ENCODE results near the gene CRYM.

The CRYM gene

DNA sequence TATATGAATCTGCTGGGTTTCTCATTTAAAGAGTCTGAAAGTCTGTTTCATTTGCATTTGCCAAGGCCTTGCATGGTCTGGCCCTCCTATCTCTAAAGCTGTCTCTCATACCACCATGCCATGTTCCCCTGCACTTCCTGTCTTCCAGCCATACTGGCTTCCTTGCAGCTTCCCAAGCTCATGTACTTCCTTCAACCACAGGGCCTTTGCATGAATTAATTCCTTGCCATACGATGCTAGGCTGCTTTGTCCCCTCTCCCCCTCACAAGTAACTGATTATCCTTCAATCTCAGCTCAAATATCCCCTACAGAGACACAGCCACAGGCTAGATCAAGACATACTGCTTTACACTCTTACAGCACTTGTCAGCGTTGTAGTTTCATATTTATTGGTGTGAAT lies 5.8 kb downstream of the CRYM start:
- H4K20me1 ChIP-seq, result no peaks in the 10 kb centered on the region
- no peak overlapping the region for H3K27ac ChIP-seq
- no peaks in the 10 kb centered on the region for H3K9me3 ChIP-seq (replicated peaks in 1 of 11)
- no peak overlapping the region for H3K4me3 ChIP-seq
- no peak overlapping the region for H3K9ac ChIP-seq
- TF ChIP-seq Cebpa-rat (IDR thresholded peaks at IDR 0.05), result no peak
- H3K27me3 ChIP-seq, result peaks cover 4 to 11% (median 5%) of the 10 kb centered on the region in 11 experiments
- H3K4me2 ChIP-seq, result no peak overlapping the region
- no peaks in the 10 kb centered on the region for H3K36me3 ChIP-seq
- peaks cover 0 to 22% (median 12%) of the 10 kb centered on the region in 10 experiments; a peak in 10 of 20 replicates for H3K4me1 ChIP-seq

DNA sequence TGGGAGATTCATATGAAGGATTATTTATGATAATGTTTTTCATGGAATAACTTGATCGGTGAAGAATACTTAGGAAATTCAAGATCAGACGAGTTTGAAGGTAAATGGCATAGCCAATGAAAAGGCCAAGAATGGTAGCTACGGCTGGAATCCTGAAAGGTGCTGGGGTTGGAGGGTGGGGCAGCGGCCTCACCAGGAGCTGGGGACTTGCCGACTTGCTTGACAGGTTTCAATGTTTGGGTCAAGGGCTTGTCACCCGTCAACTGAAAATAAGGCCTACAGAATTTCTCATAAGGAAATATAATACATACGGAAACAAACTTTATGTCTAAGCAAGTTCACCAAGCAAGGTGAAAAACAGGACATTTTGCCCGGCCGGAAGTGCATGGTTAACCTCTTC lies 9.9 kb downstream of the CRYM start:
- no peaks in the 10 kb centered on the region for H3K36me3 ChIP-seq
- no peak for TF ChIP-seq Cebpa-rat (IDR thresholded peaks at IDR 0.05)

DNA sequence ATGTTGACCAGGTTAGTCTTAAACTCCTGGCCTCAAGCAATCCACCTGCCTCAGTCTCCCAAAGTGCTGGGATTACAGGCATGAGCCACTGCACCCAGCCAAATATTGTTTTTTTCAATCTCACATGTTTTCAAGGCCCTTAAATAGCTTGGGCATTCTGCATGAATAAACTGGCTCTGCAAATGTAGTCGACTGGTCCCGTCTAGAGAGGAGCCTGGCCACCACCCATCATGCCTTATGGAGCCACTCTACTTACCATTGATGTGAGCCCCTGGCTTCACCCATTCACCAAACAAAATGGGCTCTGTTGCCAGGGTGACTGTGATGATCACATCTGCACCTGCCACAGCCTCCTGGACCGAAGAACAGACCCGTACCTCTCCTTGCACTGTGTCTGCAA lies 10.8 kb downstream of the CRYM start:
- Histone ChIP-seq H3K4me3 (no peak overlapping the region), H3K4me1 (peaks cover 8 to 33% (median 29%) of the 10 kb centered on the region in 10 experiments; a peak in 19 of 20 replicates), H3K9me3 (replicated peaks in 1 of 11) (no peaks in the 10 kb centered on the region), H3K36me3 (no peaks in the 10 kb centered on the region), H3K27ac (no peak overlapping the region), H3K27me3 (no peaks in the 10 kb centered on the region), H3K4me2 (no peak overlapping the region), H4K20me1 (no peaks in the 10 kb centered on the region), H3K9ac (no peak overlapping the region)
- TF ChIP-seq Cebpa-rat (IDR thresholded peaks at IDR 0.05), result no peak

More for the DNA sequence above, 9.9 kb downstream of the CRYM start:
- peaks cover 7 to 29% (median 26%) of the 10 kb centered on the region in 10 experiments; a peak in 19 of 20 replicates for H3K4me1 ChIP-seq
- no peaks in the 10 kb centered on the region for H3K27me3 ChIP-seq
- H3K4me2 ChIP-seq, result no peak overlapping the region
- H3K4me3 ChIP-seq, result no peak overlapping the region
- no peaks in the 10 kb centered on the region for H4K20me1 ChIP-seq
- no peak overlapping the region for H3K27ac ChIP-seq
- H3K9me3 ChIP-seq (replicated peaks in 1 of 11), result no peaks in the 10 kb centered on the region
- H3K9ac ChIP-seq, result no peak overlapping the region

DNA sequence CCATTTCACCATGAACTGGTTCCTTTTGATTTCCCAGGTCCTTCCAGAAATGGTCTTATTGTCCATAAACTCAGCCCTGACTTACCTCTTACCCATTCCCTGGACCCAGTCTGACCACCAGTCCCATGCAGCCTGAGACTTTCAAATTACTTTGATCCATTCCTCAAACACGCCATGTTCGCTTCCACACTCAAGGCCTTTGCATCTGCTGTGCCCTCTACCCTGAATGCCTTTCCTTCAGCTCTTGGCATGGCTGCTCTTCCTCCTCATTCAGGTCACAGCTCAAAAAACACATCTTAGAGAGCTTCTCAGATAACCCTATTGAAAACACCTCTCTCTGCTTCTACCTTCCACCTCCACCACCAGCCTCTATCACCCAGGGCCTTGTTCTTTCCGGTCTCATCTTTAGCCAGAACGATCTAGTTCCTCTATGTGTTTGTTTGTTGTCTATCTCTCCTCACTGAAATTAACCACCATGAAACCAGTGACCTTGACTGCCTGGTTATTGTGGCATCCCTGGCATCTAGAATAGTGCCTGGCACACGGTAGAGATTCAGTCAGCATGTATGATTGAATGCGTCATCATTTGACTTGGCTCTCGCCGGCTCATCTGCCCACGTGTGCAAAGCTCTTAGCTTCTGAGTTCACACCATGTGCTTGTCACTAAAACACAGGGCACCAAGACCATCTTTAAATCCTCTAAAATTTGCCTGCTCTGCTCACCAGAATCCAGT lies 12.8 kb downstream of the CRYM start:
- no peaks in the 10 kb centered on the region for H3K36me3 ChIP-seq
- no peak overlapping the region for H3K27ac ChIP-seq
- H3K4me2 ChIP-seq, result peak overlapping the region in 8 of 11 experiments; percentile 26 to 81 (median 60); a peak in 14 of 22 replicates
- no peak overlapping the region for H3K4me3 ChIP-seq
- no peaks in the 10 kb centered on the region; a peak in 1 of 22 replicates for H3K9me3 ChIP-seq (replicated peaks in 1 of 11)
- no peak overlapping the region for H3K9ac ChIP-seq
- H3K27me3 ChIP-seq, result no peaks in the 10 kb centered on the region
- H3K4me1 ChIP-seq, result peaks cover 8 to 33% (median 29%) of the 10 kb centered on the region in 10 experiments; a peak in 19 of 20 replicates
- TF ChIP-seq Cebpa-rat (IDR thresholded peaks at IDR 0.05), result no peak
- no peaks in the 10 kb centered on the region for H4K20me1 ChIP-seq

DNA sequence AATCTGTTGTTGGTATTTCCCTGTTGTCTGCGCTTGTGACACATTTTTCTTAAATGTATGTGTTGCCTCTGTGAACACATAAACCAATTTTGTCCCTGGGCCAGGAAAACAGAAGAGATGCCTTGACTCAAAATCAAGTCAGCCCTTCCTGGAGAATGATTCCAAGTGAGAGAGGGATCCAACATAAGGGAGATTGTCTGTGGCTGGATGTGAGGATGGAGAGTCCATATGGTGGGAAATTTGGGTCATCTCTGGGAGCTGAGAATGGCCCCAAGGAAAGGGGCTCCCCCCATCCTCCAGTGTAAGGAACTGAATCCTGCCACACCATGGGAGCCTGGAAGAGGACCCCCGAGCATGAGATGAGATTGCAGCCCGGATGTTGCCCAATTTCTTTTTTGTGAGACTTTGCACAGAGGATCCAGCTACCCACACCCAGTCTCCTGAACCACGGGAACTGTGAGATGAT lies 13.5 kb downstream of the CRYM start:
- Histone ChIP-seq H3K4me2 (peak overlapping the region in 9 of 11 experiments; percentile 50 to 81 (median 60); a peak in 15 of 22 replicates), H3K9ac (no peak overlapping the region), H4K20me1 (no peaks in the 10 kb centered on the region), H3K9me3 (replicated peaks in 1 of 11) (no peaks in the 10 kb centered on the region; a peak in 1 of 22 replicates), H3K27ac (no peak overlapping the region), H3K4me3 (no peak overlapping the region), H3K27me3 (no peaks in the 10 kb centered on the region), H3K4me1 (peaks cover 8 to 33% (median 29%) of the 10 kb centered on the region in 10 experiments; a peak in 19 of 20 replicates), H3K36me3 (no peaks in the 10 kb centered on the region)
- TF ChIP-seq Cebpa-rat (IDR thresholded peaks at IDR 0.05), result no peak

DNA sequence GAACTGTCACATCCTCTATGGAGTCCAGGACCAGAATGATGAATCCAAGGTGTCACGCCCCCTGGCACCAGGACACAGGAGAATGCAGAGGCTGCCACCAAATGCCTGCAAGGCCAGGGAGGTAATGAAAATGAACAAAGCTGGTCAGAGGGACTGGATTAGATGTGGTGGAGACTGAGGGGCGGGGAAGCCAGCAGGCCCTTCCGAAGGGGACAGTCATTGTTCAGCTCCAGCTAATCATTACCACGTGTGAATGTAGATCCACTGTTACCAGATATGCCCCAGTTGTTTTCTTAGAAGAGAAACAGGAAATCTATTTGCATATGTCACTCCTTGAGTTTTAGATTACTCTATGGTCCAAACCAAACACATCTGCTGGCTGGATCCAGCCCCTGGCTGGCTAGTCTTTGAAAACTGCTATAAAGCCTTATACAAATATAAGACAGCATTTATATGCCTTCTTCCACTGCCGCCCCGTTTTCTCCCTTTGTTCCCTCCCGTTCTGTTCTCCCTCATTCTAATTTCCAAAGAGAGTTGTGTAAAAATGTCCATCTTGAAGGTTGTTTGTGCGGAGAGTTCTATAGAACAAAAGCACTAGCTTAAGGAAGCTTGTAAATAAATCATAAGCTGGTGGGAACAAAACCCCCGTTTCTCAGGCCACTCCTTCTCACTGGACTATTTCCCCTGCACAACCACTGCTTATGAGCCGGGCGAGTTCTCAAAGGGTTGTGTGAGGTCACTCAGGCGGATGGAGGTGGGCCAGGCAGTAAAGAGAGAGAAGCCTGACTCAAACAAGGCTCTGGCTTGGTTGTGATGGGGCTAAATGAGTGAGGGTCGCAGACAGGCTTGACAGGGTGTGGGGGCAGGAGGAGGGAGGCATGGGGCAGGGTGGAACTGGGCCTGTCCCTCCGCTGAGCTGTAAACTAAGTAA lies 14.2 kb downstream of the CRYM start:
- Histone ChIP-seq H3K4me1 (peaks cover 8 to 33% (median 29%) of the 10 kb centered on the region in 10 experiments; a peak in 19 of 20 replicates), H4K20me1 (no peaks in the 10 kb centered on the region), H3K4me2 (peak overlapping the region; percentile 15 to 81 (median 57); a peak in 20 of 22 replicates), H3K9ac (no peak overlapping the region), H3K36me3 (no peaks in the 10 kb centered on the region), H3K27me3 (no peaks in the 10 kb centered on the region), H3K9me3 (replicated peaks in 1 of 11) (no peaks in the 10 kb centered on the region; a peak in 1 of 22 replicates), H3K4me3 (no peak overlapping the region), H3K27ac (no peak overlapping the region)
- TF ChIP-seq Cebpa-rat (IDR thresholded peaks at IDR 0.05), result no peak

DNA sequence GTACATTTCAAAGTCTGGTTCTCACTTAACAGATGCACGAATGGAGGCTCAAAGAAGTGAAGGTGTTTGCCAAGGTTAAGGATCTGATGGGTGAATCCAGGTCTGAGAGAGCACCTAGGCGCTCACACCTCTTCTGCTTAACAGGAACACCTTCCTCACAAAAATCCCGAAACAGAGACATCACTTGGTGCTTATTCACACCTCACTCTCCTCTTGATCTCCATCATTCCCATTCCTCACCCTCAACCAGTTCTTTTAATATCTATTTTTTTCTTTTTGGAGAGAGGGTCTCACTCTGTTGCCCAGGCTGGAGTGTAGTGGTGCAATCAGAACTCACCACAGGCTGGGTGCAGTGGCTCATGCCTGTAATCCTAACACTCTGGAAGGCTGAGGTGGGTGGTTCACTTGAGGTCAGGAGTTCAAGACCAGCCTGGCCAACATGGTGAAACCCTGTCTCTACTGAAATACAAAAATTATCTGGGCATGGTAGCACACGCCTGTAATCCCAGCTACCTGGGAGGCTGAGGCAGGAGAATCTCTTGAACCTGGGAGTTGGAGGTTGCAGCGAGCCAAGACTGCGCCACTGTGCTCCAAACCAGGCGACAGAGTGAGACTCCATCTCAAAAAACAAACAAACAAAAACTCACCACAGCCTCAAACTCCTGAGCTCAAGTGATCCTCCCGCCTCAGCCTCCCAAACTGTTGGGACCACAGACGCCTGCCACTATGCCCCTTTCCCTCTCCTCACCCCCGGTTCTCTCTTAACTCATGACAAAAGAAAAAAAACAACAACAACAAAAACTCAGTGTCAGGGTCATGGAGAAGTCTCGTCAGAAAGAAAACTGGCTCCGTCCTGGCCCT lies 15.1 kb downstream of the CRYM start:
- Histone ChIP-seq H3K27me3 (no peaks in the 10 kb centered on the region), H4K20me1 (no peaks in the 10 kb centered on the region), H3K4me2 (peak overlapping the region; percentile 15 to 81 (median 57); a peak in 20 of 22 replicates), H3K36me3 (no peaks in the 10 kb centered on the region), H3K4me3 (no peak overlapping the region), H3K4me1 (peaks cover 8 to 33% (median 29%) of the 10 kb centered on the region in 10 experiments; a peak in 19 of 20 replicates), H3K9me3 (replicated peaks in 1 of 11) (no peaks in the 10 kb centered on the region; a peak in 1 of 22 replicates), H3K9ac (no peak overlapping the region), H3K27ac (no peak overlapping the region)
- no peak for TF ChIP-seq Cebpa-rat (IDR thresholded peaks at IDR 0.05)

Measured in BLaER1 treated with 17β-estradiol and CSF1 and Interleukin-3, amounts not matched to agents 10 nM and 100 nM (cell line).